SK-N-SH (cell line): ENCODE measurements around the gene SIM2. TPM values are rescaled to one million over a fixed set of nuclear protein-coding genes. Genes with fewer than 3 reads are reported as not detected.

Experiments
- CTCF ChIA-PET: fragments of 300-600, 350-600 bp; formaldehyde crosslinking; extraction: SDS; loops from one replicate; lab custom pipeline; 2021; lab: Yijun Ruan, JAX
- POLR2A ChIA-PET: fragments of 350-600 bp; sonication (Branson Sonifier 250); formaldehyde crosslinking; extraction: SDS; loops from one replicate; lab custom pipeline; 2020; ENCODE audit warnings: antibody characterized with exemption, inconsistent platforms; lab: Yijun Ruan, JAX
- DNase-seq: peaks from one replicate; pipeline ENCODE4 v3.0.0; 2012
- H2AFZ ChIP-seq: fragments of 200-600 bp; sonication (generic); 2 replicates; pipeline ENCODE4 v1.8.1; 2016; ENCODE audit warnings: antibody characterized with exemption, mild to moderate bottlenecking, low read depth
- H3F3A ChIP-seq: fragments of 200-600 bp; sonication (generic); replicated peaks from 2 replicates; pipeline ENCODE3; 2016; ENCODE audit warnings: antibody characterized with exemption, mild to moderate bottlenecking; ENCODE audit not compliant: insufficient read depth
- H3K27ac ChIP-seq, 2 experiments: fragments of 200-500 bp in 1 of 2; fragments of 200-600 bp in 1 of 2; sonication (Bioruptor generic) in 1 of 2; sonication (generic), shearing (Covaris generic) in 1 of 2; 2 replicates each; pipeline versions ENCODE4 v1.5.1 to v1.6.1; 2014 to 2016; ENCODE audit warnings: low read depth in 2 of 2, inconsistent platforms in 1 of 2, low read length in 1 of 2, mild to moderate bottlenecking in 1 of 2, mixed read lengths in 1 of 2
- H3K27me3 ChIP-seq: fragments of 200-600 bp; sonication (generic), shearing (Covaris generic); 2 replicates; pipeline ENCODE4 v1.6.1; 2016; ENCODE audit warnings: mixed run types; ENCODE audit not compliant: insufficient read depth
- H3K36me3 ChIP-seq, 2 experiments: fragments of 200-500 bp in 1 of 2; fragments of 200-600 bp in 1 of 2; sonication (Bioruptor generic) in 1 of 2; sonication (generic) in 1 of 2; replicated peaks in 1 of 2; 2 replicates each; pipeline versions ENCODE3 to v1.5.1; 2014 to 2016; ENCODE audit warnings: low read length in 1 of 2, mild to moderate bottlenecking in 1 of 2; ENCODE audit not compliant: insufficient read depth in 2 of 2, control insufficient read depth in 1 of 2
- H3K4me1 ChIP-seq, 2 experiments: fragments of 200-500 bp in 1 of 2; fragments of 200-600 bp in 1 of 2; sonication (Bioruptor generic) in 1 of 2; sonication (generic), shearing (Covaris generic) in 1 of 2; 2 replicates each; pipeline versions ENCODE4 v1.5.1 to v1.6.1; 2014 to 2016; ENCODE audit warnings: low read depth in 1 of 2, low read length in 1 of 2, mixed run types in 1 of 2; ENCODE audit not compliant: insufficient read depth in 2 of 2, control insufficient read depth in 1 of 2
- H3K4me2 ChIP-seq: fragments of 200-600 bp; sonication (generic), shearing (Covaris generic); 2 replicates; pipeline ENCODE4 v1.6.1; 2017; ENCODE audit warnings: mixed run types
- H3K4me3 ChIP-seq, 2 experiments: fragments of 200-500 bp in 1 of 2; fragments of 200-600 bp in 1 of 2; sonication (Bioruptor generic) in 1 of 2; sonication (generic), shearing (Covaris generic) in 1 of 2; 2 replicates each; pipeline versions ENCODE4 v1.5.1 to v1.8.1; 2014 to 2016; ENCODE audit warnings: low read depth in 2 of 2, inconsistent platforms in 1 of 2, low read length in 1 of 2, mild to moderate bottlenecking in 1 of 2, mixed read lengths in 1 of 2, moderate library complexity in 1 of 2
- H3K79me2 ChIP-seq: fragments of 200-600 bp; sonication (generic); 2 replicates; pipeline ENCODE4 v1.8.1; 2017; ENCODE audit warnings: mild to moderate bottlenecking; ENCODE audit not compliant: insufficient read depth
- H3K9ac ChIP-seq: fragments of 200-600 bp; sonication (generic); 2 replicates; pipeline ENCODE4 v1.6.1; 2017; ENCODE audit warnings: mixed run types
- H3K9me2 ChIP-seq: fragments of 200-600 bp; sonication (generic); 2 replicates; pipeline ENCODE4 v1.6.1; 2017; ENCODE audit warnings: mixed run types
- H3K9me3 ChIP-seq: fragments of 200-600 bp; sonication (generic); 2 replicates; pipeline ENCODE4 v1.6.1; 2017; ENCODE audit warnings: mixed run types, mild to moderate bottlenecking, moderate library complexity
- H4K20me1 ChIP-seq: fragments of 200-600 bp; sonication (generic); 2 replicates; pipeline ENCODE4 v1.6.1; 2017; ENCODE audit warnings: mild to moderate bottlenecking, mixed run types; ENCODE audit not compliant: insufficient read depth
- CHD2 ChIP-seq: fragments of 150-350 bp; IDR thresholded peaks from 2 replicates; pipeline ENCODE4 v1.6.1; 2018; ENCODE audit warnings: low read length; ENCODE audit not compliant: partially characterized antibody
- FOSL2 ChIP-seq: IDR thresholded peaks from 2 replicates; pipeline ENCODE4 v1.4.0; 2012; ENCODE audit warnings: low read depth, mild to moderate bottlenecking, moderate library complexity, borderline replicate concordance
- FOXM1 ChIP-seq: IDR thresholded peaks from 2 replicates; pipeline ENCODE4 v1.4.0; 2012; ENCODE audit warnings: low read depth, mild to moderate bottlenecking
- GATA2 ChIP-seq: sonication (generic); formaldehyde crosslinking; IDR thresholded peaks from 2 replicates; pipeline ENCODE4 v1.5.0; 2020; ENCODE audit warnings: mild to moderate bottlenecking, missing genetic modification reagents
- PBX3 ChIP-seq: IDR thresholded peaks from 2 replicates; pipeline ENCODE4; 2012
- POLR2AphosphoS5 ChIP-seq: IDR thresholded peaks from 2 replicates; pipeline ENCODE4 v1.6.1; 2012; ENCODE audit warnings: low read depth, low read length
- RXRA ChIP-seq: IDR thresholded peaks from 2 replicates; pipeline ENCODE4 v1.4.0; 2012; ENCODE audit warnings: low read depth, mild to moderate bottlenecking, borderline replicate concordance
- SIN3A ChIP-seq: IDR thresholded peaks from 2 replicates; pipeline ENCODE4 v1.6.1; 2012; ENCODE audit warnings: low read depth, mild to moderate bottlenecking, low read length, moderate library complexity, borderline replicate concordance
- SMC3 ChIP-seq: IDR thresholded peaks from 2 replicates; pipeline ENCODE4 v1.6.1; 2012; ENCODE audit warnings: low read depth, low read length, improper control_type of control experiment
- TEAD4 ChIP-seq: IDR thresholded peaks from 2 replicates; pipeline ENCODE4 v1.4.0; 2012; ENCODE audit warnings: mild to moderate bottlenecking, borderline replicate concordance; ENCODE audit not compliant: insufficient read depth
- USF1 ChIP-seq: IDR thresholded peaks from 2 replicates; pipeline ENCODE4 v1.4.0; 2012; ENCODE audit warnings: low read depth, borderline replicate concordance
- ZBTB33 ChIP-seq: IDR thresholded peaks from 2 replicates; pipeline ENCODE4 v1.4.0; 2012; ENCODE audit warnings: low read depth, borderline replicate concordance
- WGBS: methylation state at CpG from one replicate; pipeline ENCODE4 v1.1.6; 2017; ENCODE audit warnings: low lambda C conversion rate; 5-methylcytosine and 5-hydroxymethylcytosine counted together
- polyA plus RNA-seq, 3 experiments: library from polyadenylated mRNA; depleted of rRNA; stranded (reverse); fragments of >200 nt; gene quantifications; 2 replicates each; pipeline ENCODE4 v1.2.3, GENCODE V29; 2012

The SIM2 gene
- polyA plus RNA-seq, 1 of the 3 experiments (the other 2 are of a cell fraction), result not detected

GRCh38 chr21:36730291-36731281 lies 31.7 kb downstream of the SIM2 start:
- no peak overlapping the region for H2AFZ ChIP-seq
- TF ChIP-seq USF1, result no peak
- TF ChIP-seq FOSL2, result no peak
- no peak for TF ChIP-seq SIN3A
- TF ChIP-seq RXRA, result no peak
- no peak for TF ChIP-seq FOXM1
- TF ChIP-seq TEAD4, result no peak
- no peak for TF ChIP-seq PBX3
- no peak for TF ChIP-seq CHD2
- TF ChIP-seq POLR2AphosphoS5, result no peak
- no peak for TF ChIP-seq SMC3
- TF ChIP-seq GATA2, result no peak
- no peak for TF ChIP-seq ZBTB33
- TF ChIP-seq, all 33 proteins: peak for 0
- Histone ChIP-seq H3K79me2 (no peaks in the 10 kb centered on the region), H3K9me2 (no peaks in the 10 kb centered on the region), H3K4me3 (no peak overlapping the region), H4K20me1 (no peaks in the 10 kb centered on the region), H3K27me3 (peaks cover 36% of the 10 kb centered on the region), H3K36me3 (no peaks in the 10 kb centered on the region), H3K4me2 (no peak overlapping the region), H3K9me3 (no peaks in the 10 kb centered on the region), H3F3A (no peaks in the 10 kb centered on the region), H3K27ac (no peak overlapping the region), H3K4me1 (no peaks in the 10 kb centered on the region; a peak in 1 of 4 replicates), H3K9ac (no peak overlapping the region)
- no peak for DNase-seq
- ChIA-PET CTCF (interaction anchor here (1.0 to 1.9 kb wide), 2 partner anchors 12 to 14 kb away, joined by 3 to 5 read pairs; no protein-coding TSS in a partner anchor), POLR2A (no interaction called here)
- WGBS, result 45% methylated on average over 28 of the region's 30 CpGs
